Heart right ventricle (tissue), 16 donors: ENCODE measurements around the gene AEBP1. TPM values are rescaled to one million over a fixed set of nuclear protein-coding genes. Genes with fewer than 3 reads are reported as not detected.
A peak's percentile ranks its signal among the peaks of the same experiment; 100 is the strongest.

Experiments used
- ATAC-seq, 8 donors: fragments of 200-7000 bp; cut with Tn5 transposase; one replicate each; pipeline ENCODE4 v1.9.1; 2020; ENCODE audit warnings: mild to moderate bottlenecking in 8 of 8, moderate library complexity in 8 of 8, moderate number of reproducible peaks in 1 of 8
- DNase-seq, 2 donors: peaks; one replicate each; pipeline ENCODE4 v3.0.0-alpha.2; 2020
- H3K27ac ChIP-seq, 10 donors: fragments of 200-600 bp; sonication (generic) in 2 of 10; one replicate each; pipeline versions ENCODE4 v1.5.0 to v1.8.0; 2020 to 2022; ENCODE audit warnings: mild to moderate bottlenecking in 3 of 10
- H3K27me3 ChIP-seq, 7 donors: fragments of 200-600 bp; one replicate each; pipeline ENCODE4 v1.8.0; 2021 to 2022; ENCODE audit warnings: mild to moderate bottlenecking in 2 of 7
- H3K36me3 ChIP-seq, 9 donors: fragments of 200-600 bp; sonication (generic) in 1 of 9; one replicate each; pipeline versions ENCODE4 v1.5.0 to v1.8.0; 2020 to 2022; ENCODE audit warnings: mild to moderate bottlenecking in 2 of 9
- H3K4me1 ChIP-seq, 9 donors: fragments of 200-600 bp; sonication (generic) in 1 of 9; one replicate each; pipeline versions ENCODE4 v1.5.0 to v1.8.0; 2020 to 2022; ENCODE audit warnings: mild to moderate bottlenecking in 4 of 9
- H3K4me3 ChIP-seq, 10 donors: fragments of 200-600 bp; sonication (generic) in 2 of 10; one replicate each; pipeline versions ENCODE4 v1.5.0 to v1.8.0; 2020 to 2022; ENCODE audit warnings: mild to moderate bottlenecking in 7 of 10, moderate library complexity in 2 of 10
- H3K9me3 ChIP-seq, 11 donors: fragments of 200-600 bp in 10 of 11; sonication (generic) in 2 of 11; one replicate each; pipeline versions ENCODE4 v1.5.0 to v1.8.0; 2013 to 2022; ENCODE audit warnings: mild to moderate bottlenecking in 2 of 11, control low read depth in 1 of 11, moderate library complexity in 1 of 11
- whole genome bisulfite sequencing, 2 donors: extraction: QIAGEN DNeasy Blood & Tissue Kit; methylation state at CpG; one replicate each; pipeline ENCODE4 v1.1.7; 2013; ENCODE audit warnings: inconsistent platforms in 1 of 2; 5-methylcytosine and 5-hydroxymethylcytosine counted together
- intact Hi-C, 10 donors: fragments of 100-400 bp; cut with DNase I; formaldehyde crosslinking; loops; one replicate each; pipeline versions ENCODE4 v1.11.1 to v1.14.2; 2022
- polyA plus RNA-seq, 2 donors: library from polyadenylated mRNA; stranded (reverse); fragments of 200-250 nt; gene quantifications; one replicate each; pipeline ENCODE4 v1.2.3, GENCODE V29; 2013
- total RNA-seq, 10 donors: library from RNA; stranded (reverse); fragmentation: NEBNext Ultra II Directional in 3 of 10; extraction: Animal tissue kit (Norgen Biotek cat#: 25700) in 3 of 10; gene quantifications; one replicate each; pipeline versions ENCODE4 v1.2.1 to v1.2.4, GENCODE V29; 2021 to 2023
- TF ChIP-seq, protein P1 (sequence below), 9 donors: fragments of 200-600 bp; sonication (generic) in 2 of 9; IDR thresholded peaks; one replicate each; pipeline versions ENCODE4 v1.5.0 to v1.8.0; 2021 to 2022; ENCODE audit warnings: antibody characterized with exemption in 9 of 9, mild to moderate bottlenecking in 5 of 9, moderate library complexity in 1 of 9
- donor health status: Arrhythmogenic right ventricular cardiomyopathy.
- donor health status: ischemic (EF 13 %, LVEDD 7.1; RV severe dilation, severe dysfunction).
- donor health status: healthy with polysubstance abuse.
- donor health status: DM: no; HTN: yes; CAD: no.
- donor health status: DM: no; HTN: no; CAD: no.
- donor health status: ischemic (EF 25% LVEDD 6.9; RV normal size, moderate dysfunction).
- donor health status: ischemic (EF 25% LVEDD 5.7; RV mildly dilated, moderate dysfunction).
- donor health status: healthy.
- donor health status: DM: yes; HTN: yes; CAD: no.
- donor health status: Ischemic cardiomyopathy.
- donor health status: ischemic (EF 35%, LVEDD 5.7; RV mildly dilated, moderate dysfunction).
- donor health status: nonischemic (EF 11% LVEDD 7.7; RV severe dilation, severe dysfunction).
- donor health status: DM: yes; HTN: yes; CAD: no.
- donor health status: PGD.
- donor health status: ischemic (EF 29% LVEDD 5.4; RV normal size, mild dysfunction).
- donor health status: nonischemic (EF 23%, LVEDD 6.1; RV moderate dilation, normal function).

Gene AEBP1
- total and polyA plus RNA-seq, 12 donors, result 14.1 to 33.7 (median 21.6) TPM

GRCh38 chr7:44072364-44073231 is 31.5 kb upstream of the AEBP1 start:
- no peaks in the 10 kb centered on the region for H3K9me3 ChIP-seq
- peaks cover 19 to 58% (median 43%) of the 10 kb centered on the region in 9 donors for H3K4me1 ChIP-seq
- peak; percentile 50 to 79 (median 68) for ATAC-seq
- peak; percentile 81 to 82 for DNase-seq
- 42 to 44% methylated on average over 12 of the region's 12 CpGs for WGBS, 2 donors
- TF ChIP-seq, protein P1, sequence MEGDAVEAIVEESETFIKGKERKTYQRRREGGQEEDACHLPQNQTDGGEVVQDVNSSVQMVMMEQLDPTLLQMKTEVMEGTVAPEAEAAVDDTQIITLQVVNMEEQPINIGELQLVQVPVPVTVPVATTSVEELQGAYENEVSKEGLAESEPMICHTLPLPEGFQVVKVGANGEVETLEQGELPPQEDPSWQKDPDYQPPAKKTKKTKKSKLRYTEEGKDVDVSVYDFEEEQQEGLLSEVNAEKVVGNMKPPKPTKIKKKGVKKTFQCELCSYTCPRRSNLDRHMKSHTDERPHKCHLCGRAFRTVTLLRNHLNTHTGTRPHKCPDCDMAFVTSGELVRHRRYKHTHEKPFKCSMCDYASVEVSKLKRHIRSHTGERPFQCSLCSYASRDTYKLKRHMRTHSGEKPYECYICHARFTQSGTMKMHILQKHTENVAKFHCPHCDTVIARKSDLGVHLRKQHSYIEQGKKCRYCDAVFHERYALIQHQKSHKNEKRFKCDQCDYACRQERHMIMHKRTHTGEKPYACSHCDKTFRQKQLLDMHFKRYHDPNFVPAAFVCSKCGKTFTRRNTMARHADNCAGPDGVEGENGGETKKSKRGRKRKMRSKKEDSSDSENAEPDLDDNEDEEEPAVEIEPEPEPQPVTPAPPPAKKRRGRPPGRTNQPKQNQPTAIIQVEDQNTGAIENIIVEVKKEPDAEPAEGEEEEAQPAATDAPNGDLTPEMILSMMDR (IDR thresholded peaks at IDR 0.05), result peak; percentile 37 to 83 (median 73)
- no peak overlapping the region for H3K4me3 ChIP-seq
- intact Hi-C loops, result loop anchor here in 8 of 10 donors (2.0 to 10.0 kb wide), 5 partner anchors 122 to 405 kb away; partner anchors contain the start of gene YKT6 (in 1 of the 8)
- peaks cover 0 to 50% (median 27%) of the 10 kb centered on the region in 9 donors for H3K36me3 ChIP-seq
- no peaks in the 10 kb centered on the region for H3K27me3 ChIP-seq
- peak overlapping the region in 9 of 10 donors; percentile 64 to 93 (median 74) for H3K27ac ChIP-seq

- peaks cover 25 to 68% (median 51%) of the 10 kb centered on the region in 9 donors for H3K4me1 ChIP-seq
- peak overlapping the region in 5 of 10 donors; percentile 3 to 25 (median 17) for H3K4me3 ChIP-seq
- peak; percentile 77 to 83 for DNase-seq
- peak overlapping the region; percentile 56 to 93 (median 73) for H3K27ac ChIP-seq
- H3K36me3 ChIP-seq, result peaks cover 0 to 62% (median 34%) of the 10 kb centered on the region in 9 donors
- no peaks in the 10 kb centered on the region for H3K9me3 ChIP-seq
- intact Hi-C loops, result loop anchor here in 8 of 10 donors (2.0 to 10.0 kb wide), 5 partner anchors 121 to 403 kb away; partner anchors contain the start of gene YKT6 (in 1 of the 8)
- H3K27me3 ChIP-seq, result no peaks in the 10 kb centered on the region
- ATAC-seq, result peak; percentile 51 to 77 (median 71)
- TF ChIP-seq, protein P1 (IDR thresholded peaks at IDR 0.05), result peak in 1 of 9 donors; percentile 10
- WGBS, 2 donors, result 54 to 62% methylated on average over 26 of the region's 26 CpGs
These were observed 30.3 kb upstream of the AEBP1 start for GRCh38 chr7:44073664-44074348.

DNA sequence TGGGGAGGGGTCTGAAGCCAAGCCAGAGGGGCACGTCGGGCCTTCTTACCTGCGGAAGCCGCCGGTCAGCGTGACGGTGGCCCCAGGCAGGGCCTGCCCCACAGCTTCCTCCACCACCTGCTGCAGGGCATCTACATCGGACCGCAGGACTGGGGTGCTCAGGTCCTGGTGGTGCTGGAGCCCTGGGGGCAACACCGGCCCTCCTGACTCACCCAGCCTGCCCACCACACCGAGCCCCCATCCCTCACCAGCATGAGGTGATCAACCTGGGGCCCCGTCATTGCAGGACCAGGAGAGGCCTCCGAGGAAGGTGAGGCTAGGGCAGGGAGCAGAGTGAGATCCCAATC is 29.8 kb upstream of the AEBP1 start:
- intact Hi-C loops, result loop anchor here in 6 of 10 donors (5.0 to 10.0 kb wide), 4 partner anchors 120 to 403 kb away; partner anchors contain the start of gene YKT6 (in 1 of the 6)
- 87 to 92% methylated on average over 13 of the region's 13 CpGs for WGBS, 2 donors
- H3K27me3 ChIP-seq, result no peaks in the 10 kb centered on the region
- peak overlapping the region in 4 of 10 donors; percentile 14 to 25 (median 20) for H3K4me3 ChIP-seq
- H3K36me3 ChIP-seq, result peaks cover 0 to 67% (median 39%) of the 10 kb centered on the region in 9 donors
- ATAC-seq (no peak), DNase-seq (no peak)
- peak overlapping the region in 9 of 10 donors; percentile 64 to 93 (median 74) for H3K27ac ChIP-seq
- TF ChIP-seq, protein P1 (IDR thresholded peaks at IDR 0.05), result no peak
- peaks cover 25 to 73% (median 56%) of the 10 kb centered on the region in 9 donors for H3K4me1 ChIP-seq
- H3K9me3 ChIP-seq, result no peaks in the 10 kb centered on the region
